Jurkat, Clone E6-1 (cell line): ENCODE measurements around the gene FTSJ1. TPM values are rescaled to one million over a fixed set of nuclear protein-coding genes. Genes with fewer than 3 reads are reported as not detected.
"Not testable (repeated sequence)": the region's sequence is repeated elsewhere in the genome, so short reads cannot be mapped to it uniquely, and the experiment has no call there.

Experiments
- DNase-seq: peaks from one replicate; pipeline ENCODE4 v3.0.0-alpha.2; 2011; ENCODE audit warnings: low read depth, low spot score
- H3K4me3 ChIP-seq: 2 replicates; pipeline ENCODE4 v1.5.1; 2011; ENCODE audit warnings: mild to moderate bottlenecking, low read length, control low read depth, moderate library complexity
- polyA plus RNA-seq: library from polyadenylated mRNA; unstranded; fragments of >200 nt; gene quantifications from one replicate; pipeline ENCODE4 v1.2.1, GENCODE V29; 2012; ENCODE audit warnings: missing spikeins; ENCODE audit not compliant: insufficient read length, insufficient read depth

The FTSJ1 gene, protein sequence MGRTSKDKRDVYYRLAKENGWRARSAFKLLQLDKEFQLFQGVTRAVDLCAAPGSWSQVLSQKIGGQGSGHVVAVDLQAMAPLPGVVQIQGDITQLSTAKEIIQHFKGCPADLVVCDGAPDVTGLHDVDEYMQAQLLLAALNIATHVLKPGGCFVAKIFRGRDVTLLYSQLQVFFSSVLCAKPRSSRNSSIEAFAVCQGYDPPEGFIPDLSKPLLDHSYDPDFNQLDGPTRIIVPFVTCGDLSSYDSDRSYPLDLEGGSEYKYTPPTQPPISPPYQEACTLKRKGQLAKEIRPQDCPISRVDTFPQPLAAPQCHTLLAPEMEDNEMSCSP
- 95.2 TPM for polyA plus RNA-seq

DNA sequence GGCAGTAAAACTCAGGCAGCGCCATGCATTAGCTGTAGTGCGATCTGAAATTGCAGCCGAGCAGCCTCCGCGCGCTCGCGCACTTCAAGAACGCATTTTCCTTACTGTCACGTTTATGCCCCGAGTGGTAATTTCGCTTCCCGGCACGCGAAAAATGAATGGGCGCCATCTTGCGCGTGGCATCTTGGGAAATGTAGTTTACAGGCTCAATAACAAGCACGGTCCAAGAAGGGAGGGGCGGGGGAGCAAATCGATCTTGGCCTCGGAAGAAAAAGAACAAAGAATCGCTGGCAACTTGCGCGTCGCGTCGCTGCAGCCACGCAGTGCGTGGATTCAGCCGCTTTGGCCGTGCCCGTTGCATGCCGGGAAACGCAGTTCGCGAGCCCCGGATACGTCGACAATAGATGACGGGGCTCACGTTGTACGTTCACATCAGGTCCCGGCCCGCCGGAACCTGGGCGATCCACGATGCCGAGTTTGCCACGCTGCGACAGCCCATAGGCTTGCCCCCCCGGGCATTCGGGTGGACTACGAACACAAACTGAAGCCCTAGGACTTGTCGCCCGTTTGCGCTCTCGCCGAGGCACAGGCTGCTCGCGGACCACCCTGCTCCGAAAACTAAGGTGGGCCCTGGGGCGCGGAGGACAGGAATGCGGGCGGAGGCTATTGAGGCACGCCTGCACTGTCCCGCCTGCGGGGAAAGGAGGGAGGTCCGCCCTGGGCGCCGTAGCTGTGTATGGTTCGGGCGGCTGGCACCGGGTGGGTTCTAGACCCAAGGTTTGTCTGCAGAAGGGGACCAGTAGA lies at the start of gene FTSJ1:
Gene FTSJ1 (plus strand): TSS at position 426 of the 804 bp plus-strand sequence. CDS start 1,849 bp downstream, outside the sequence.
- DNase-seq: peak; percentile 91

DNA sequence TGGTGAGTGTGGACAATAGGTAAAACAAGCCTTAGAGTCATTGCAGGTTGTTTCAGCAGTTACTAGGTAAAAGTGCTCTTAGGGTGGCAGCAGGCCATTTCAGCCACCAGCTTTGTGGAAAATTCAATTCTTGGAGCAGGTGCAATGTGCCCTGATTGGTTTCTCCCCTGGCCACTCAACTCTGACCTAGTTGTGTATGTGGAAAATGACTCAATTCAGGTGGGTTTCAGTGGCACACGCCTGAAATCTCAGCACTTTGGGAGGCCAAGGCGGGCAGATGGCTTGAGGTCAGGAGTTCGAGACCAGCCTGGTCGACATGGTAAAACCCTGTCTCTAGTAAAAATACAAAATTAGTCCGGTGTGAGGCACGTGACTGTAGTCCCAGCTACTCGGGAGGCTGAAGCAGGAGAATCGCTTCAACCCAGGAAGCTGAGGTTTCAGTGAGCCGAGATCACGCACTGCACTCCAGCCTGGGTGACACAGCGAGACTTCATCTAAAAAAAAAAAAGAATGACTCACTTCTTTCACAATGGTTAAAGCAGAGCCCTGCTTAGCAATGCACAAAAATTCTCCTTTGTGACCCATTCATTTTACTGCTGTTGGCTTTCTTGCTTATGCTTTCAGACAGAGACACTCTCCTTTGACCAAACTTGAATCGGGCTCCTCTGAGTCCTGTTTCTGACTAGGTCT lies 48.8 kb upstream of the FTSJ1 start:
- H3K4me3 ChIP-seq, DNase-seq: not testable (repeated sequence)

More for the DNA sequence above, at the start of gene FTSJ1:
- H3K4me3 ChIP-seq: peak within 1 kb of the TSS; percentile 78

DNA sequence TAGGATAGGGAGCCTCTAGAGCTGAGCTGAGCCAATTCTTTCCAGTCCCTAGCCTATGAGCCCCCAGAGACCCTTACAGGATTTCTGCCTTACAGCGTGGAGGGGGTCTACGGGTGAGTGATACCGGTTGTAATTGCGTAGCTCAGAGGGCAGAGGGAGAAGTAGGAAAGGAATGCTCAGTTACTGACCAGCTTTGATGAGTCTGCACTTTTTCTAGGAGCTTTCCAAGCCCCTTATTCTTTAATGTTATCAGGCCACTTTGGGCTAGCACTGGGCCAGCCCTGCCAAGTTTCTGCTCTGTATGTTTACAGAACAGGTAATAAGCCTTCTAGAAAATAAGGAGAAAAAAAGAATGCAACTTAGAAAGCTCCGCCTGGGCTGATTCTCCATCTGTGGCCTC lies 46.4 kb upstream of the FTSJ1 start:
- not testable (repeated sequence) for DNase-seq, H3K4me3 ChIP-seq

DNA sequence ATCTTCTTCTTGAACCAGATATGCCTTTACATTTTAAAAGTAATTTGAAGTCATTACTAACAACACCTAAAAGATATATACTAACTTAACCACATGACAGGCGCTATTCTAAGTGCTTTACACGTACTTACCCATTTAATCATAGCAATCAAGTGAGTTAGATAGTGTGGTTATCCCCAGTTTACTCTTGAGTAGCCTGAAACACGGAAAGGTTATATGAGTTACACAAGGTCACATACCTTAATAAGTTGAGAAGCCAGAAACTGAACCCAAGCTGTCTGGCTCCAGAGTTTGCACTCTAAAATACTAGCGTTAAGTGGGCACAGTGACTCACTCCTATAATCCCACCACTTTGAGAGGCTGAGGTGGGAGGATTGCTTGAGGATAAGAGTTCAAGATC lies 45.8 kb upstream of the FTSJ1 start:
- DNase-seq: not testable (repeated sequence)

DNA sequence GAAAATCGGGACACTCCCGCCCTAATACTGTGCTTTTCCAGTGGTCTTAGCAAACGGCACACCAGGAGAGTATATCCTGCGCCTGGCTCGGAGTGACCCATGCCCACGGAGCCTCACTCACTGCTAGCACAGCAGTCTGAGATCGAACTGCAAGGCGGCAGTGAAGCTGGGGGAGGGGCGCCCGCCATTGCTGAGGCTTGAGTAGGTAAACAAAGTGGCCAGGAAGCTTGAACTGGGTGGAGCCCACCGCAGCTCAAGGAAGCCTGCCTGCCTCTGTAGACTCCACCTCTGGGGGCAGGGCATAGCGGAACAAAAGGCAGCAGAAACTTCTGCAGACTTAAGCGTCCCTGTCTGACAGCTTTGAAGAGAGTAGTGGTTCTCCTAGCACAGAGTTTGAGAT lies 42.3 kb upstream of the FTSJ1 start:
- not testable (repeated sequence) for H3K4me3 ChIP-seq, DNase-seq

More for the DNA sequence above, 45.8 kb upstream of the FTSJ1 start:
- not testable (repeated sequence) for H3K4me3 ChIP-seq

DNA sequence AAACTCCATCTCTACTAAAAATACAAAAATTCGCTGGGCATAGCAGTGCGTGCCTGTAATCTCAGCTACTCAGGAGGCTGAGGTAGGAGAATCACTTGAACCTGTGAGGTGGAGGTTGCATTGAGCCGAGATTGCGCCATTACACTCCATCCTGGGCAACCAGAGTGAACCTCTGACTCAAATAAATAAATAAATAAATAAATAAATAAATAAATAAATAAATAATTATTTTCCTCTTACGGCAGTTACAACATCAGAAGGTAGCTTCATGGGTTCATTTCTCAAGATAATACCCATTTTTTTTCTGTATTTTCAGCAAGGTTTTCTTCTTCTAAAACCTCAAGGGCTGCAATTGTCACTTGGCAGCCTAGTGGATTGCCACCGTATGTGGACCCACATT lies 28.8 kb upstream of the FTSJ1 start:
- not testable (repeated sequence) for H3K4me3 ChIP-seq, DNase-seq

DNA sequence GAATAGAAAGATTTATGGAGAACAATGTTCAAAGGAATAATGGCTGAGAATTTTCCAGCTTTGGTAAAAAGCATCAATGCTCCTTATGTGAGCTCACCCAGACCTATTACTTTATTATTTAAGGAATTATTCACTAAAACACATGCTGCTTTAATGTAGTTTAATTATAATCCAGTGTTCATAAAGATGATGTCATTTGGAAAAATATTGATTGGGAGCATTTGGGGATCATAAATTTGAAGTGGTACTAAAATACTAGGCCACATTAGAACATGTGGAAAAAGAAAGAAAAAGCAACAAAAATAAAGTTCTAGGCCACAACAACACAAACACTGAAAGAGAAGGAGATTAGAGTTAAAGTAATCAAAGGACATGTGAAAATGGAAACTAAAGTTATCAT lies 25.9 kb upstream of the FTSJ1 start:
- H3K4me3 ChIP-seq: no peak overlapping the region
- DNase-seq: no peak

DNA sequence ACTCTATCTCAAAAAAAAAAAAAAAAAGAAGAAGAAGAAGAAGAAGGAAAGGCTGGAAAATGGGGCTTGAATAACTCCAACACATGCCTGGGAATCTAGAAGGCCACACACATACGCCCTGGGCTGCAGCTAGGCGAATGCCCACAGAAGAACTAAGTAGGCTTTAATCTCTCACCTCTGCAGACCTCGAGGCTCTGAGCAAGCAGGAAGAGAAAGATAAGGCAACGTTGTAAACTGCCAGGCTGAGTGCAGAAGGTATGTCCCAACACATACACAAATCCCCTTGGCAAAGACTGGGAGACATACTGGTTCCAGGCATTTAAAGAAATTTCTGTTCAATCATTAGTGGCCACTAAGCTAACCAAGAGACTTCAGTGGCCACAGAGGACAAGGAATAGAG lies 24.3 kb upstream of the FTSJ1 start:
- DNase-seq: no peak
- no peak overlapping the region for H3K4me3 ChIP-seq

DNA sequence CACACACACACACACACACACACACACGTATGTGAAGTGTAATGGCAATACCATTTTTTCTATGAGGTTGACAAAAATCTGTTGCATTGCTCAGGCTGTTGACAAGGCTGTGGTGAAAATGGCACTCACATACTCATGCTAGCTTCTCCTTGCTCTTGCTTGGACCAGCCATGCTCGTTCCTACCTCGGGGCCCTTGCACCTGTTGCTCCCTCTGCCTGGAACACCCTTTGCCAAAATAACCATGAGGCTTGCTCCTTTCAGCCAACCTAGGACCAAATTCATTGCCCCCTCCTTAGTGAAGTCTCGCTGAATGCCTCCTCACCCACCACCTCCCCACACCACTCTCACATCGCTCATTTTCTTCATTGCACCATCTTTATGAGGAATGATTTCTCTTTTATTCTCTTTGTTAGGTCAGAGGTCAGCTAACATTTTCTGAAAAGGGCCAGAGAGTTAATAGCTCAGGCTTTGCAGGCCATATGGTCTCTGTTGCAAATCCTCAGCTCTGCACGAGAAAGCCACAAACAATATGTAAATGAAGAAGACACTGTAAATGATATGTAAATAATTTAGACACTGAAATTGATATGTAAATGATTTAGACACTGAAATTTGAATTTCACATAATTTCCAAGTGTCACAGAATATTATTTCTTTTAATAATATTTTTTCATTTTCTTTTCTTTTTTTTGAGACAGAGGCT lies 19.2 kb upstream of the FTSJ1 start:
- H3K4me3 ChIP-seq: no peak overlapping the region
- DNase-seq: no peak

DNA sequence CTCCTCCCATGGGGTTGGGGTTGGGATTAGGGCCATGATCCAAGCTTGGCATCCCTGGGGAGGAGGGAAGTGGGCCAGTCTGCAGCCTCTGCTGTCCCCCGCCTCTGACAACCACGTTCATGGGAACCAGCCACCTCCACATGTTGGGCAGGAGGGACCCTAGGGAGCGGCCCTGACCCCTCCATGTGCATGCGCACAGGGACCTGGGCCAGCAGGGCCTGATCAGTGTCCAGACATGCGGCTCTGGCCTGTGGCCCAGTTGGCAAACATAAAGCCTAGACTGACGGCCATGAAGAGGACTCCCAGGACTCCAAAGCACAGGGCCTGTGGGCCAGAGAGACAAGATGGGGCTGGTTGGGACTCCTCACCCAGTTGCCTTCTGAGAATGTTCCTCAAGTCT lies 17.3 kb upstream of the FTSJ1 start:
- H3K4me3 ChIP-seq: no peak overlapping the region
- DNase-seq: no peak

DNA sequence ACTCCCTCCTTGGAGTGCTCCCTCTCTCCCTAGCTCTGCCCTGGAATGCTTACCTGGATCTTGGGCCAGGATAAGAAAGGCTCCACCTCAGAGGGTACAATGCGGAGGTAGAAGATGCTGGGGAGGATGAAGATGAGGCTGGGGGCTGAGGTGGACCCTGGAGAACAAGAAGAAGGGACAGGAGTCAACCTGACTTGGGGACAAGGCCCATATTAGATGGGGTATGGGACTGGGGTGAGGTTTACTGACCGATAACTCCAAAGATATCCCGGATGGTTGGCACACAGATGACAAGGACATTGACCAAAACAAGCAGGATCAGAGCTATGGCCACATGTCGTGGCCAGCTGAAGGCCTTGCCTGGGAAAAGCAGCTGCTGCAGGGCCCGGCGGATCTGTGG lies 16.5 kb upstream of the FTSJ1 start:
- H3K4me3 ChIP-seq: no peak overlapping the region
- DNase-seq: no peak

DNA sequence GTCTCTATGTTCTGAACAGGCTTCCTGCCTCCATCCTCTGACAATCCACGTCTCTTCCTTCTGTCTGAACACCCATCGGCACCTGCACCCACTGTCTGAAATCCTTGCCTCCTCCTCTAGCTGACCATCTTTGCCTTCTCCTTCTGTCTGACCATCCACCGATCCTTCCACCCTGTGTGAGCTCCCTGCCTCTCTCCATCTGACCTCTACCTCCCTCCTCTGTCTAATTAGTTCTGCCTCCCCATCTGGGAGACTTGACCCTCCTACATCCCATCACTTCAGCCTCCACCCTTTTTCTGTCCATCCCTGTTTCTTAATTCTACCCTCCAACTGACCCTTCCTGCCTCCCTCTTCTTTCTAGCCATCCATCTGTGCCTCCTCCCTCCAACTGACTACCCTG lies 16.0 kb upstream of the FTSJ1 start:
- DNase-seq: no peak
- H3K4me3 ChIP-seq: no peak overlapping the region

DNA sequence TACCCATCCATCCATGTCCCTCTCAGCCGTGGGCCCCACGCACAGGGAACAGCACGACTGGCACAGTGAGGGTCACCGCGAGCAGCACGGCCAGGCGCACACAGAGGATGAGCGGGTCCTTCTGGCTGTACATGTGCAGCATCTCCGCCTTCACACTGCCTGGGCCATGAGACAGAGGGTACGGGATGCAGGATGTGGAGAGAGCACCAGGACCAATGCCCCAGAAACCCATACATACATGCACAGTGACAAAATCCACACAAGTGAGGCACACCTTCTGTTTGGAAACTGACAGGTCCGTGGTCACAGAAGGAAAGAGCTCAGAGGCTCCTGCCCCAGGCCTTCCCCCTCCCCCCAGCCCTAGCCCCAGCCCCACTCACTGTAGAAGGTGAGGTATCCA lies 15.4 kb upstream of the FTSJ1 start:
- no peak for DNase-seq
- no peak overlapping the region for H3K4me3 ChIP-seq

DNA sequence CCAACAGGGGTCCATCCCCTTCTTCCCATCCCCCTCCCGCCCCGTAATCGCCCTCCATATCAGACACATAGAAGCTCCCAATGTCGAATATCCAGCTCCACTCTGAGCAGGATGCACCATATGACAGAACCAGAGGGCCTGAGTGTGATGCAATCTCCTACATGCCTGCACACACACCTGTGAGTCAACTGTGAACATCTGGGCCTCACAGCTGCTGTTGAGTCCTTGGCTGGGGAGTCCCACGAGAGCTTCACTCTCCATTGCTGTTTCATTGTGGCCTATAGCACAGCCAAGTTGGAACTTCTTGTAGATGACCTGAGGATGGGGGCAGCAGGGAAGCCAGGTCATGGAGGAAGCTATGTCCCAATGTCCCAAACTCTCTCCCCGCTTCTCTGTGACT lies 14.2 kb upstream of the FTSJ1 start:
- no peak overlapping the region for H3K4me3 ChIP-seq
- no peak for DNase-seq

DNA sequence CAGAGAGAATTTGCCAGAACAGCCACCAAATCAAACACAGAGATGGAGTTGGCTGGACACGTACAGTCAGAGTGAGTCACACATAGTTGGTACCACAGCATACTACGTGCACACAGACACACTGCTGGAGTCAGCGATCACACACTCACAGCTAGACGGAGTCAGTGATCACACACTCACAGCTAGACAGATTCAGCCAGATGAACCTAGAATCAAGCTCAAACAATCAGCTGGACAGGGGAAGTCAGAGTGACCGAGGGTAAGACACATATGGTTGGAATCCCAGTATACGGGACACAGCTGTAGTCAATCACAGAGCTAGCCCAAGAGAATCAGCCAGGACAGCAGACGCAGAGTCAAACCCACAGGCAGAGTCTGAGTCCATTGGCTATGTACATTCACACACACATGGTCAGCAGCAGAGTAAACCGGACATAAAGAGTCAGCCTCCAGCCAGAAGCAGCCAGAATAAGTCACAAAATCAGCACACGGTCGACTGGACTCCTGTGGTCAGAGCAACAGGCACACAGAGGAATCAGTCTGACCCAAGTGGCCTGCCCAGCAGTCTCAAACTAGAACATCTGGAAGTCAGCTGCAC lies 10.6 kb upstream of the FTSJ1 start:
- DNase-seq: no peak

DNA sequence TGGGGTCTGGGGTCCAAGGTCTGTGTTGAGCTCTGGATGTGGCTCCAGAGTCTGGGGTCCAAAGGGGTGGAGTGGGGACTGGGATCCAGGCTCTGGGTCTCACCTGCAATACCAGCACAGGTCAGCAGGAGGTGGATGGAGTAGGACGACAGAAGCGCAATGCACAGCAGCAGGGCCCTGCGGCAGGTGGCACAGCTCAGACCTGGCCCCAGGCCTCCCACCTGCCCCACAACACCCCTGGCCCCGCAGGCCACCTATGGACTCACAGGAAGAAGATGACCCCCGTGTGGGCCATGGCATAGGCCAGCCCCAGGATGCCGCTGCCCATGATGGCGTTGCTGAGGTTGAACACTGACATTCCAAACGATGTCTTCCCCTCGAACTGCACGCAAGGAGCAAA lies 9.3 kb upstream of the FTSJ1 start:
- H3K4me3 ChIP-seq: no peak overlapping the region
- no peak for DNase-seq

More for the DNA sequence above, 10.6 kb upstream of the FTSJ1 start:
- H3K4me3 ChIP-seq: no peak overlapping the region

DNA sequence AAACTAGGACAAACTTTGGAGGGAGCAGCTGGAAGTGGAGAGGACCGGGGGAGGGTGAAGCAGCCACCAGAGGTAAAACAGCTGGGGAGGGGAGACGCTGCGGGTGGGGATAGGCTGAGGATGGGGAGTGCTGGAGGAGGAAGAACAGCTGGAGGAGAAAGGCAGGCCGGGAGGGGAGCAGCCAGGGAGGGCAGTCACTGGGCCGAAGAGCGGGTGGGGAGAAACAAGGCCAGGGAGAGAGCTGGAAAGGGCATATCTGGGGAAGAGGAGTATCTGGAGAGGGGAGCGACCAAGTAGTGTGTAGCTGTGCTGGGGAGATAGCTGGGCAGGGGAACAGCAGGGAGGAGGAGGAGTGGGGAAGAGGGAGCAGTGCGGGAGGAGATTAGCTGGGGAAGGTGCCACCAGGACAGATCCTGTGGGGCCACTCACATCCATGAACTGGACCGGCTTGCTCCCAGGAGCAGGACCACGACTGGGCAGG lies 8.7 kb upstream of the FTSJ1 start:
- H3K4me3 ChIP-seq: no peak overlapping the region
- no peak for DNase-seq

DNA sequence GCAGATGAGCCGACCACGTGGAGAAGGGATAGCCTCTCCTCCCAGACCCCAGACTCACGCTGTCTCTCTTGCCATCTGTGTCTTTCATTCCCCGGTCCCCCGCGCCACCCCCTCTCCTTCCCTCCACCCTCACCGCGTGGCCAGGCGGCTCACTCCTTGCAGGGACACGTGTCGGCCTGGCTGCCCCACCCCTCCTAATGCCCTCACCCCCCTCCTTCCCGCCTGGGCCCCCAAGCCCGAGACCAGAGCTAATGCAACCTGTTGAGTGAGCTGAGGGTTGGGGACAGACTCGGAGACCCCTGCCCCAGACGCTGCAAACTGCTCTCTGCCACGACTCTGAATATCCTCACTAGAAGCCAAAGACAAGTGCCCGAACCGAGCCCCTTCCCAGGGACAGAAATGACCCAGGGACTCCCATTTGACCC lies 7.7 kb upstream of the FTSJ1 start:
- no peak for DNase-seq
- peak overlapping the region; percentile 69 for H3K4me3 ChIP-seq
